Measurements from ENCODE around the gene EIF3F. TPM values are rescaled to one million over a fixed set of nuclear protein-coding genes. Genes with fewer than 3 reads are reported as not detected.

The EIF3F gene
- total and polyA plus RNA-seq, 2 donors (not counting 1 experiment from before 2014, with no cell fraction given) = 330 to 584 TPM

GRCh38 chr11:7994581-7995278, 7.6 kb downstream of the EIF3F start:
- 83% methylated on average over 5 of the region's 6 CpGs for WGBS (ENCODE audit: insufficient coverage)
- no peak overlapping the region for H3K27ac ChIP-seq (ENCODE audit: low read length in 2 of 2)
- H3K9ac ChIP-seq (ENCODE audit: low read length) = no peak overlapping the region
- H4K20me1 ChIP-seq (ENCODE audit: control insufficient read depth, insufficient read depth, low read length, poor library complexity, severe bottlenecking) = no peaks in the 10 kb centered on the region
- CTCF ChIA-PET = no interaction called here
- no peak for DNase-seq
- H3K27me3 Mint-ChIP-seq = no peaks in the 10 kb centered on the region
- no peak overlapping the region for H3K4me3 ChIP-seq (ENCODE audit: control extremely low read depth in 1 of 5, extremely low read depth in 1 of 5, insufficient read depth in 1 of 5, low read depth in 2 of 5, low read length in 4 of 5)
- peaks cover 18 to 82% of the 10 kb centered on the region in 2 experiments for H3K36me3 ChIP-seq (replicated peaks in 1 of 2; ENCODE audit: control extremely low read depth in 1 of 2, control insufficient read depth in 1 of 2, extremely low read depth in 1 of 2, insufficient read depth in 2 of 2, low read length in 1 of 2)
- no peaks in the 10 kb centered on the region for H3K27me3 ChIP-seq (replicated peaks in 1 of 4; ENCODE audit: control extremely low read depth in 1 of 4, control insufficient read depth in 3 of 4, insufficient read depth in 4 of 4, low read length in 3 of 4)
- no peak overlapping the region for H3K4me2 ChIP-seq (replicated peaks; ENCODE audit: low read depth, low read length, poor library complexity, severe bottlenecking)
- H3K79me2 ChIP-seq (ENCODE audit: control insufficient read depth, insufficient read depth, low read length) = no peaks in the 10 kb centered on the region
- peaks cover 8% of the 10 kb centered on the region for H3K4me1 Mint-ChIP-seq
- H3K4me1 ChIP-seq (ENCODE audit: control insufficient read depth in 2 of 2, insufficient read depth in 2 of 2, low read length in 2 of 2) = no peaks in the 10 kb centered on the region
- POLR2A ChIA-PET = no interaction called here
- H3K9me3 ChIP-seq (ENCODE audit: control extremely low read depth in 1 of 3, control insufficient read depth in 2 of 3, insufficient read depth in 1 of 3, low read length in 2 of 3) = no peaks in the 10 kb centered on the region
- TF ChIP-seq EZH2 (IDR thresholded peaks at IDR 0.05; ENCODE audit: borderline replicate concordance, insufficient read depth, low read depth, low read length, poor library complexity, severe bottlenecking) = no peak
- TF ChIP-seq, protein P1, sequence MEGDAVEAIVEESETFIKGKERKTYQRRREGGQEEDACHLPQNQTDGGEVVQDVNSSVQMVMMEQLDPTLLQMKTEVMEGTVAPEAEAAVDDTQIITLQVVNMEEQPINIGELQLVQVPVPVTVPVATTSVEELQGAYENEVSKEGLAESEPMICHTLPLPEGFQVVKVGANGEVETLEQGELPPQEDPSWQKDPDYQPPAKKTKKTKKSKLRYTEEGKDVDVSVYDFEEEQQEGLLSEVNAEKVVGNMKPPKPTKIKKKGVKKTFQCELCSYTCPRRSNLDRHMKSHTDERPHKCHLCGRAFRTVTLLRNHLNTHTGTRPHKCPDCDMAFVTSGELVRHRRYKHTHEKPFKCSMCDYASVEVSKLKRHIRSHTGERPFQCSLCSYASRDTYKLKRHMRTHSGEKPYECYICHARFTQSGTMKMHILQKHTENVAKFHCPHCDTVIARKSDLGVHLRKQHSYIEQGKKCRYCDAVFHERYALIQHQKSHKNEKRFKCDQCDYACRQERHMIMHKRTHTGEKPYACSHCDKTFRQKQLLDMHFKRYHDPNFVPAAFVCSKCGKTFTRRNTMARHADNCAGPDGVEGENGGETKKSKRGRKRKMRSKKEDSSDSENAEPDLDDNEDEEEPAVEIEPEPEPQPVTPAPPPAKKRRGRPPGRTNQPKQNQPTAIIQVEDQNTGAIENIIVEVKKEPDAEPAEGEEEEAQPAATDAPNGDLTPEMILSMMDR (IDR thresholded peaks at IDR 0.05) = no peak
- H3K9me3 Mint-ChIP-seq (ENCODE audit: insufficient read depth) = no peaks in the 10 kb centered on the region
- H2AFZ ChIP-seq (ENCODE audit: insufficient read depth, low read depth, low read length, poor library complexity, severe bottlenecking) = no peak overlapping the region
- no peak overlapping the region for H3K4me3 Mint-ChIP-seq
- intact Hi-C loops (cut with micrococcal nuclease) = no loop called here
- no peak overlapping the region for H3K27ac Mint-ChIP-seq
- no peak for ATAC-seq (ENCODE audit: low read depth)

DNA sequence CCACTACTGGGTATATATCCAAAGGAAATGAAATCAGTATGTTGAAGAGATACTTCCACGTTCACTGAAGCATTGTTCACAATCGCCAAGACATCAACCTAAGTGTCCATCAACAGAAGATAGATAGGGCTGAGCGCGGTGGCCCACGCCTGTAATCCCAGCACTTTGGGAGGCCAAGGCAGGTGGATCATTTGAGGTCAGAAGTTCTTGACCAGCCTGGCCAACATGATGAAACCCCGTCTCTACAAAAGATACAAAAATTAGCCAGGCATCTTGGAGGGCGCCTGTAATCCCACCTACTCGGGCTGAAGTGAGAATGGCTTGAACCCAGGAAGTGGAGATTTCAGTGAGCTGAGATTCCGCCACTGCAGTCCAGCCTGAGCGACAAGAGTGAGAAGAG, 12.7 kb downstream of the EIF3F start:
- no peaks in the 10 kb centered on the region for H3K9me3 Mint-ChIP-seq (ENCODE audit: insufficient read depth)
- H3K4me1 Mint-ChIP-seq = no peaks in the 10 kb centered on the region
- 97% methylated on average over 7 of the region's 10 CpGs for WGBS (ENCODE audit: insufficient coverage)
- H3K4me3 Mint-ChIP-seq = no peak overlapping the region
- H4K20me1 ChIP-seq (ENCODE audit: control insufficient read depth, insufficient read depth, low read length, poor library complexity, severe bottlenecking) = no peaks in the 10 kb centered on the region
- H3K9ac ChIP-seq (ENCODE audit: low read length) = no peak overlapping the region
- no peaks in the 10 kb centered on the region for H3K9me3 ChIP-seq (ENCODE audit: control extremely low read depth in 1 of 3, control insufficient read depth in 2 of 3, insufficient read depth in 1 of 3, low read length in 2 of 3)
- POLR2A ChIA-PET = interaction anchor here (1.5 kb wide), 1 partner anchor 13 kb away, joined by 5 read pairs; the partner anchor contains the start of gene EIF3F
- intact Hi-C loops (cut with micrococcal nuclease) = no loop called here
- no peak overlapping the region for H3K4me3 ChIP-seq (ENCODE audit: control extremely low read depth in 1 of 5, extremely low read depth in 1 of 5, insufficient read depth in 1 of 5, low read depth in 2 of 5, low read length in 4 of 5)
- no peaks in the 10 kb centered on the region for H3K4me1 ChIP-seq (ENCODE audit: control insufficient read depth in 2 of 2, insufficient read depth in 2 of 2, low read length in 2 of 2)
- no peaks in the 10 kb centered on the region for H3K79me2 ChIP-seq (ENCODE audit: control insufficient read depth, insufficient read depth, low read length)
- H3K27ac Mint-ChIP-seq = no peak overlapping the region
- no peak overlapping the region for H3K27ac ChIP-seq (ENCODE audit: low read length in 2 of 2)
- no peaks in the 10 kb centered on the region for H3K27me3 ChIP-seq (replicated peaks in 1 of 4; ENCODE audit: control extremely low read depth in 1 of 4, control insufficient read depth in 3 of 4, insufficient read depth in 4 of 4, low read length in 3 of 4)
- no peaks in the 10 kb centered on the region for H3K27me3 Mint-ChIP-seq
- ATAC-seq (ENCODE audit: low read depth) (no peak), DNase-seq (no peak)
- TF ChIP-seq EZH2 (IDR thresholded peaks at IDR 0.05; ENCODE audit: borderline replicate concordance, insufficient read depth, low read depth, low read length, poor library complexity, severe bottlenecking) = no peak
- TF ChIP-seq, protein P1 (IDR thresholded peaks at IDR 0.05) = no peak
- H3K36me3 ChIP-seq (replicated peaks in 1 of 2; ENCODE audit: control extremely low read depth in 1 of 2, control insufficient read depth in 1 of 2, extremely low read depth in 1 of 2, insufficient read depth in 2 of 2, low read length in 1 of 2) = peaks cover 12 to 44% of the 10 kb centered on the region in 2 experiments
- CTCF ChIA-PET = interaction anchor here (1.3 kb wide), 1 partner anchor 34 kb away, joined by 5 read pairs; no protein-coding TSS in a partner anchor
- H2AFZ ChIP-seq (ENCODE audit: insufficient read depth, low read depth, low read length, poor library complexity, severe bottlenecking) = no peak overlapping the region
- H3K4me2 ChIP-seq (replicated peaks; ENCODE audit: low read depth, low read length, poor library complexity, severe bottlenecking) = no peak overlapping the region

Data from B cell (primary cell).